K562 (cell line): Measurements from ENCODE around the gene LRRIQ1. TPM values are rescaled to one million over a fixed set of nuclear protein-coding genes. Genes with fewer than 3 reads are reported as not detected.

Source experiments
- ATAC-seq: fragments of 200-7000 bp; cut with Tn5 transposase; 3 replicates; pipeline ENCODE4 v1.9.1; 2020; ENCODE audit warnings: moderate library complexity
- BruUV-seq: library from RNA; stranded (reverse); fragments of 400-500 nt; replicated peaks from 2 replicates; lab custom pipeline; 2021; lab: Mats Ljungman, UMichigan
- CTCF ChIA-PET: fragments of 300-600 bp; formaldehyde crosslinking; extraction: SDS; loops from one replicate; lab custom pipeline; 2021; ENCODE audit warnings: low intra/inter-chr PET ratio; lab: Yijun Ruan, JAX
- POLR2A ChIA-PET: fragments of 300-600, 350-650 bp; sonication (Branson Sonifier 250); formaldehyde crosslinking; extraction: SDS; loops from one replicate; lab custom pipeline; 2021; ENCODE audit warnings: antibody characterized with exemption, inconsistent platforms; lab: Yijun Ruan, JAX
- DNase-seq, 4 experiments: peaks; one replicate each; pipeline versions ENCODE4 v3.0.0 to v3.0.0-alpha.2; 2011 to 2018; ENCODE audit warnings: low spot score in 3 of 4, mixed read lengths in 3 of 4; ENCODE audit errors: extremely low read depth in 1 of 4
- FAIRE-seq: peaks from 2 replicates; lab custom pipeline; 2011; peaks lifted over from hg19 to GRCh38; lab: Jason Lieb, UNC
- H2AFZ ChIP-seq: 2 replicates; pipeline ENCODE4 v1.6.0; 2011; ENCODE audit warnings: low read depth, low read length, control low read depth, inconsistent platforms
- H3K27ac ChIP-seq: fragments of 200-600 bp; 3 replicates; pipeline ENCODE4 v1.8.0; 2011; ENCODE audit warnings: low read depth, mild to moderate bottlenecking, control low read depth, inconsistent platforms, low read length, moderate library complexity, mixed read lengths; ENCODE audit errors: extremely low read depth
- H3K27me3 ChIP-seq, 2 experiments: fragments of 300-600 bp in 1 of 2; 2 replicates in 1 of 2; 3 replicates in 1 of 2; pipeline versions ENCODE4 v1.6.0 to v1.8.0; 2011; ENCODE audit warnings: inconsistent platforms in 2 of 2, low read length in 2 of 2, mild to moderate bottlenecking in 1 of 2, mixed read lengths in 1 of 2, moderate library complexity in 1 of 2; ENCODE audit not compliant: control insufficient read depth in 2 of 2, insufficient read depth in 2 of 2
- H3K36me3 ChIP-seq: fragments of 300-600 bp; 3 replicates; pipeline ENCODE4 v1.8.0; 2011; ENCODE audit warnings: mild to moderate bottlenecking, low read length, inconsistent platforms; ENCODE audit not compliant: control insufficient read depth, insufficient read depth
- H3K4me1 ChIP-seq, 2 experiments: fragments of 200-600 bp in 1 of 2; replicated peaks in 1 of 2; 2 replicates in 1 of 2; 3 replicates in 1 of 2; pipeline versions ENCODE4 v1.5.1 to v1.8.0; 2011; ENCODE audit warnings: inconsistent platforms in 2 of 2, low read length in 2 of 2, mild to moderate bottlenecking in 1 of 2, mixed read lengths in 1 of 2, moderate library complexity in 1 of 2; ENCODE audit not compliant: control insufficient read depth in 2 of 2, insufficient read depth in 2 of 2
- H3K4me2 ChIP-seq: 2 replicates; pipeline ENCODE4 v1.6.1; 2011; ENCODE audit warnings: low read length, control low read depth, inconsistent platforms, mixed read lengths; ENCODE audit not compliant: insufficient read depth
- H3K4me3 ChIP-seq: fragments of 200-600 bp; sonication (generic), shearing (Covaris generic); 2 replicates; pipeline ENCODE4 v1.5.1; 2016; ENCODE audit warnings: control low read depth, inconsistent platforms
- H3K79me2 ChIP-seq: fragments of 200-600 bp; 3 replicates; pipeline ENCODE4 v1.8.0; 2011; ENCODE audit warnings: low read length, inconsistent platforms; ENCODE audit not compliant: control insufficient read depth, insufficient read depth
- H3K9ac ChIP-seq, 2 experiments: 2 replicates each; pipeline versions ENCODE4 v1.6.0 to v1.6.1; 2011; ENCODE audit warnings: low read depth in 2 of 2, low read length in 2 of 2, control low read depth in 1 of 2, inconsistent platforms in 1 of 2, mild to moderate bottlenecking in 1 of 2, mixed read lengths in 1 of 2; ENCODE audit not compliant: insufficient read depth in 1 of 2
- H3K9me1 ChIP-seq: one replicate; pipeline ENCODE4 v1.6.0; 2011; ENCODE audit warnings: inconsistent platforms, mild to moderate bottlenecking, low read length, moderate library complexity; ENCODE audit not compliant: control insufficient read depth, insufficient read depth
- H3K9me3 ChIP-seq: replicated peaks from 2 replicates; pipeline ENCODE4 v1.5.1; 2011; ENCODE audit warnings: low read depth, low read length, inconsistent platforms; ENCODE audit not compliant: control insufficient read depth, insufficient read depth
- H4K20me1 ChIP-seq: replicated peaks from 2 replicates; pipeline ENCODE4 v1.6.1; 2011; ENCODE audit warnings: low read length, inconsistent platforms, mixed read lengths; ENCODE audit not compliant: control insufficient read depth, insufficient read depth
- FOXK1 ChIP-seq: sonication (generic); formaldehyde crosslinking; IDR thresholded peaks from 2 replicates; pipeline ENCODE4 v1.8.0; 2022; ENCODE audit warnings: missing genetic modification reagents, mild to moderate bottlenecking, borderline replicate concordance
- HMG20B ChIP-seq: fragments of 250-450 bp; sonication (Bioruptor Pico); IDR thresholded peaks from 2 replicates; pipeline ENCODE4 v1.5.0; 2021; ENCODE audit warnings: mild to moderate bottlenecking
- IFI16 ChIP-seq: fragments of 250-450 bp; sonication (Bioruptor Pico); IDR thresholded peaks from 2 replicates; pipeline ENCODE4 v2.1.2; 2022; ENCODE audit warnings: mild to moderate bottlenecking, inconsistent platforms
- KLF6 ChIP-seq: fragments of 250-450 bp; sonication (Bioruptor Pico); IDR thresholded peaks from 2 replicates; pipeline ENCODE4 v1.4.0; 2020; ENCODE audit warnings: mild to moderate bottlenecking, moderate library complexity, borderline replicate concordance
- NFIX ChIP-seq: fragments of 250-450 bp; sonication (Bioruptor Pico); IDR thresholded peaks from 2 replicates; pipeline ENCODE4 v1.4.0; 2020; ENCODE audit warnings: low read depth, mild to moderate bottlenecking, moderate library complexity
- RAD21 ChIP-seq, 2 experiments: fragments of 250-450 bp in 1 of 2; fragments of 450-650 bp in 1 of 2; sonication (Bioruptor Pico) in 1 of 2; formaldehyde crosslinking in 1 of 2; IDR thresholded peaks in 1 of 2; conservative IDR thresholded peaks in 1 of 2; 2 replicates each; pipeline versions ENCODE4 v1.4.0 to v1.8.0; 2020 to 2022; ENCODE audit warnings: mild to moderate bottlenecking in 2 of 2, moderate library complexity in 1 of 2
- ZNF174 ChIP-seq: fragments of 250-450 bp; sonication (Bioruptor Pico); IDR thresholded peaks from 2 replicates; pipeline ENCODE4 v1.4.0; 2020; ENCODE audit warnings: mild to moderate bottlenecking
- ZNF324 ChIP-seq: fragments of 250-450 bp; sonication (Bioruptor Pico); IDR thresholded peaks from 2 replicates; pipeline ENCODE4 v1.4.0; 2020; ENCODE audit warnings: mild to moderate bottlenecking
- WGBS: fragments of 100-300 bp; shearing (Covaris generic); methylation state at CpG from one replicate; pipeline ENCODE4 v1.1.6; 2016; ENCODE audit warnings: low coverage, mixed read lengths; ENCODE audit not compliant: insufficient coverage; ENCODE audit errors: missing lambda C conversion rate; 5-methylcytosine and 5-hydroxymethylcytosine counted together
- in situ Hi-C: fragments of 300-500 bp; cut with MboI; formaldehyde crosslinking; loops from 4 replicates; pipeline ENCODE4 v1.15.0; 2018; ENCODE audit warnings: inconsistent platforms, mixed read lengths
- intact Hi-C: fragments of 100-400 bp; cut with micrococcal nuclease; formaldehyde crosslinking; loops from 2 replicates; pipeline ENCODE4 v1.14.2; 2022
- polyA plus RNA-seq, 8 experiments: library from polyadenylated mRNA; depleted of rRNA in 4 of 8; stranded (reverse) in 5 of 8; unstranded in 3 of 8; fragments of >200 nt; fragmentation: Nextera tagmentation in 2 of 8; fragmentation: Illumina TruSeq in 1 of 8; extraction: Ambion mirVana in 2 of 8; extraction: Trizol in 1 of 8; gene quantifications; 2 replicates each; pipeline versions ENCODE4 v1.2.1 to v1.2.3, GENCODE V29; 2011 to 2014; ENCODE audit warnings: inconsistent platforms in 1 of 8, missing spikeins in 1 of 8
- total RNA-seq, 7 experiments: library from RNA; depleted of rRNA in 6 of 7; stranded (reverse); fragments of >200 nt in 6 of 7; fragmentation: Illumina TruSeq in 2 of 7; extraction: Trizol in 2 of 7; gene quantifications; 2 replicates each; pipeline versions ENCODE4 v1.2.1 to v1.2.3, GENCODE V29; 2011 to 2021; ENCODE audit warnings: low replicate concordance in 1 of 7
- TF ChIP-seq, protein P1 (sequence below): fragments of 450-650 bp; IDR thresholded peaks from 2 replicates; pipeline ENCODE4 v1.6.1; 2017; ENCODE audit warnings: antibody characterized with exemption, mild to moderate bottlenecking
- TF ChIP-seq, protein P2 (sequence below): fragments of 250-450 bp; sonication (Bioruptor Pico); IDR thresholded peaks from 2 replicates; pipeline ENCODE4 v1.5.1; 2021; ENCODE audit warnings: mild to moderate bottlenecking
- TF ChIP-seq, protein P3 (sequence below), 2 experiments: IDR thresholded peaks in 1 of 2; conservative IDR thresholded peaks in 1 of 2; 2 replicates each; pipeline ENCODE4 v1.6.1; 2016; ENCODE audit warnings: low read depth in 2 of 2, mild to moderate bottlenecking in 1 of 2, missing compliant biosample characterization in 1 of 2, missing genetic modification characterization in 1 of 2, moderate library complexity in 1 of 2

The LRRIQ1 gene
- total and polyA plus RNA-seq, 9 of the 15 experiments (the other 6 are each of a cell fraction or from before 2014, with no cell fraction given) = not detected

DNA sequence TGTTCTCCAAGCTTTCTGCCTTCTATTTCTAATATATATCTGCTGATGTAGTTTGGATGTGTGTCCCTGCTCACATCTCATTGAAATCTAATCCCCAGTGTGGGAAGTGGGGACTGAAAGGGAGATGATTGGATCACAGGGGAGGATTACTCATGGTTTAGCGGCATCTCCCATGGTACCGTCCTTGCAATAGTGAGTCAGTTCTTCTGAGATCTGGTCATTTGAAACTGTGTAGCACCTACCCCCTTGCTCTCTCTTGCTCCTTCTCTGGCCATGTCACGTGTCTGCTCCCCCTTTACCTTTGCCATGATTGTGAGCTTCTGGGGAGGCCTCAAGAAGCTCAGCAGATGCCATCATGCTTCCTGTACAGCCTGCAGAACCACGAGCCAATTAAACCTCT lies 217.7 kb downstream of the LRRIQ1 start (continued):
- TF ChIP-seq, protein P1, sequence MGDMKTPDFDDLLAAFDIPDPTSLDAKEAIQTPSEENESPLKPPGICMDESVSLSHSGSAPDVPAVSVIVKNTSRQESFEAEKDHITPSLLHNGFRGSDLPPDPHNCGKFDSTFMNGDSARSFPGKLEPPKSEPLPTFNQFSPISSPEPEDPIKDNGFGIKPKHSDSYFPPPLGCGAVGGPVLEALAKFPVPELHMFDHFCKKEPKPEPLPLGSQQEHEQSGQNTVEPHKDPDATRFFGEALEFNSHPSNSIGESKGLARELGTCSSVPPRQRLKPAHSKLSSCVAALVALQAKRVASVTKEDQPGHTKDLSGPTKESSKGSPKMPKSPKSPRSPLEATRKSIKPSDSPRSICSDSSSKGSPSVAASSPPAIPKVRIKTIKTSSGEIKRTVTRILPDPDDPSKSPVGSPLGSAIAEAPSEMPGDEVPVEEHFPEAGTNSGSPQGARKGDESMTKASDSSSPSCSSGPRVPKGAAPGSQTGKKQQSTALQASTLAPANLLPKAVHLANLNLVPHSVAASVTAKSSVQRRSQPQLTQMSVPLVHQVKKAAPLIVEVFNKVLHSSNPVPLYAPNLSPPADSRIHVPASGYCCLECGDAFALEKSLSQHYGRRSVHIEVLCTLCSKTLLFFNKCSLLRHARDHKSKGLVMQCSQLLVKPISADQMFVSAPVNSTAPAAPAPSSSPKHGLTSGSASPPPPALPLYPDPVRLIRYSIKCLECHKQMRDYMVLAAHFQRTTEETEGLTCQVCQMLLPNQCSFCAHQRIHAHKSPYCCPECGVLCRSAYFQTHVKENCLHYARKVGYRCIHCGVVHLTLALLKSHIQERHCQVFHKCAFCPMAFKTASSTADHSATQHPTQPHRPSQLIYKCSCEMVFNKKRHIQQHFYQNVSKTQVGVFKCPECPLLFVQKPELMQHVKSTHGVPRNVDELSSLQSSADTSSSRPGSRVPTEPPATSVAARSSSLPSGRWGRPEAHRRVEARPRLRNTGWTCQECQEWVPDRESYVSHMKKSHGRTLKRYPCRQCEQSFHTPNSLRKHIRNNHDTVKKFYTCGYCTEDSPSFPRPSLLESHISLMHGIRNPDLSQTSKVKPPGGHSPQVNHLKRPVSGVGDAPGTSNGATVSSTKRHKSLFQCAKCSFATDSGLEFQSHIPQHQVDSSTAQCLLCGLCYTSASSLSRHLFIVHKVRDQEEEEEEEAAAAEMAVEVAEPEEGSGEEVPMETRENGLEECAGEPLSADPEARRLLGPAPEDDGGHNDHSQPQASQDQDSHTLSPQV = no peak
- TF ChIP-seq, protein P2, sequence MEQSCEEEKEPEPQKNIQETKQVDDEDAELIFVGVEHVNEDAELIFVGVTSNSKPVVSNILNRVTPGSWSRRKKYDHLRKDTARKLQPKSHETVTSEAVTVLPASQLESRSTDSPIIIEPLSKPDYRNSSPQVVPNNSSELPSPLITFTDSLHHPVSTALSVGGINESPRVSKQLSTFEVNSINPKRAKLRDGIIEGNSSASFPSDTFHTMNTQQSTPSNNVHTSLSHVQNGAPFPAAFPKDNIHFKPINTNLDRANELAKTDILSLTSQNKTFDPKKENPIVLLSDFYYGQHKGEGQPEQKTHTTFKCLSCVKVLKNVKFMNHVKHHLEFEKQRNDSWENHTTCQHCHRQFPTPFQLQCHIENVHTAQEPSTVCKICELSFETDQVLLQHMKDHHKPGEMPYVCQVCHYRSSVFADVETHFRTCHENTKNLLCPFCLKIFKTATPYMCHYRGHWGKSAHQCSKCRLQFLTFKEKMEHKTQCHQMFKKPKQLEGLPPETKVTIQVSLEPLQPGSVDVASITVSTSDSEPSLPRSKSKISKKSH (CRISPR knock-in tag) = no peak
- TF ChIP-seq IFI16 (CRISPR knock-in tag) = no peak

DNA sequence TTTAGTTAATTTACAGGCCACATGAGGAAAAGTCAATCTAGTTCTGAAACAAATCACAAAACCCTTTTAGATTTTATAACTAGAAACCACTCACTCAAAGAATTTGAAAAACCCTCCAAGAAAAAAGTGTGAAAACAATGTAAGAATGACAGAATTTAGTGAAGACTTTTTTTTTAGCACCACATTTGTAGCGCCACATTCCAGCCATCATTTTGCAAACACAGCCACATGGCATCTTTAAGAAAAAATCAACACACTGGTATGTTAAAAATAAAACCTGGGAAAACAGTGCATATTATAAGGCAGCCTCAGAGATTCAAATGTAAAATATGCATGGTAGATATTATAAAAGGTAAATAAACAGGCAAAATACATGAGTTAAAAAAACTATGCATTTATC lies 221.5 kb downstream of the LRRIQ1 start:
- FAIRE-seq (no peak), DNase-seq (no peak), ATAC-seq (no peak)
- WGBS = 0% methylated on average over 1 of the region's 1 CpG
- Histone ChIP-seq H3K36me3 (no peaks in the 10 kb centered on the region), H3K4me1 (no peaks in the 10 kb centered on the region), H3K9ac (no peak overlapping the region), H3K27me3 (no peaks in the 10 kb centered on the region), H3K9me1 (no peaks in the 10 kb centered on the region), H3K27ac (no peak overlapping the region), H3K4me2 (no peak overlapping the region), H3K9me3 (no peaks in the 10 kb centered on the region; the same call in 1 of the 2 replicates), H4K20me1 (no peaks in the 10 kb centered on the region), H3K4me3 (no peak overlapping the region), H3K79me2 (no peaks in the 10 kb centered on the region), H2AFZ (no peak overlapping the region)
- CTCF ChIA-PET = no interaction called here
- POLR2A ChIA-PET = no interaction called here
- in situ Hi-C loops = no loop called here
- intact Hi-C loops = no loop called here
- BruUV-seq = no TSS peak
- TF ChIP-seq HMG20B (no peak), ZNF174 (CRISPR knock-in tag) (no peak), RAD21 (CRISPR knock-in tag; conservative IDR thresholded peaks at IDR 0.05 in 1 of 2, IDR thresholded peaks at IDR 0.05 in 1 of 2) (no peak), NFIX (CRISPR knock-in tag) (no peak), FOXK1 (no peak), KLF6 (CRISPR knock-in tag) (no peak), ZNF324 (CRISPR knock-in tag) (no peak)
- TF ChIP-seq, protein P3, sequence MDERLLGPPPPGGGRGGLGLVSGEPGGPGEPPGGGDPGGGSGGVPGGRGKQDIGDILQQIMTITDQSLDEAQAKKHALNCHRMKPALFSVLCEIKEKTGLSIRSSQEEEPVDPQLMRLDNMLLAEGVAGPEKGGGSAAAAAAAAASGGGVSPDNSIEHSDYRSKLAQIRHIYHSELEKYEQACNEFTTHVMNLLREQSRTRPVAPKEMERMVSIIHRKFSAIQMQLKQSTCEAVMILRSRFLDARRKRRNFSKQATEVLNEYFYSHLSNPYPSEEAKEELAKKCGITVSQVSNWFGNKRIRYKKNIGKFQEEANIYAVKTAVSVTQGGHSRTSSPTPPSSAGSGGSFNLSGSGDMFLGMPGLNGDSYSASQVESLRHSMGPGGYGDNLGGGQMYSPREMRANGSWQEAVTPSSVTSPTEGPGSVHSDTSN (CRISPR knock-in tag; IDR thresholded peaks at IDR 0.05; ENCODE audit: low read depth) = no peak
- TF ChIP-seq, protein P3 (tag; conservative IDR thresholded peaks at IDR 0.05; ENCODE audit: low read depth) = no peak
